Renal cortex interstitium (tissue), 15 donors: ENCODE data around the gene CST4. TPM values are rescaled to one million over a fixed set of nuclear protein-coding genes. Genes with fewer than 3 reads are reported as not detected.
A peak's percentile ranks its signal among the peaks of the same experiment; 100 is the strongest.
"Not testable (repeated sequence)": the region's sequence is repeated elsewhere in the genome, so short reads cannot be mapped to it uniquely, and the experiment has no call there.

Experiments
- DNase-seq, 11 donors: peaks; one replicate each; pipeline ENCODE4 v3.0.0-alpha.2; 2013; ENCODE audit warnings: low read depth in 9 of 11, low spot score in 4 of 11; ENCODE audit errors: extremely low read depth in 1 of 11
- long read RNA-seq, 16 experiments: transcript quantifications; one replicate each; lab custom pipeline, GENCODE V29; 2026
- polyA plus RNA-seq, 3 donors: library from polyadenylated mRNA; unstranded; fragments of 120-200 nt; gene quantifications; one replicate each; pipeline ENCODE4 v1.2.1, GENCODE V29; 2013; ENCODE audit not compliant: insufficient read length in 3 of 3

Gene CST4
- polyA plus RNA-seq = not detected
- long read RNA-seq, donor 1 = 0 reads
- long read RNA-seq, donor 2 = 0 reads
- long read RNA-seq, donor 3 = 0 reads
- long read RNA-seq, donor 4 = 0 reads
- long read RNA-seq, donor 5 = 0 reads
- long read RNA-seq, donor 6 = 0 reads
- long read RNA-seq, donor 7 = 0 reads
- long read RNA-seq, donor 8 = 0 reads
- long read RNA-seq, donor 9 = 0 reads
- long read RNA-seq, donor 10 = 0 reads
- long read RNA-seq, donor 11 = 0 reads
- long read RNA-seq, donor 12 = 0 reads
- long read RNA-seq, donor 13 = 0 reads
- long read RNA-seq, donor 14 = 0 reads
- long read RNA-seq, donor 15 = 0 reads
- long read RNA-seq, donor 16 = 0 reads

DNA sequence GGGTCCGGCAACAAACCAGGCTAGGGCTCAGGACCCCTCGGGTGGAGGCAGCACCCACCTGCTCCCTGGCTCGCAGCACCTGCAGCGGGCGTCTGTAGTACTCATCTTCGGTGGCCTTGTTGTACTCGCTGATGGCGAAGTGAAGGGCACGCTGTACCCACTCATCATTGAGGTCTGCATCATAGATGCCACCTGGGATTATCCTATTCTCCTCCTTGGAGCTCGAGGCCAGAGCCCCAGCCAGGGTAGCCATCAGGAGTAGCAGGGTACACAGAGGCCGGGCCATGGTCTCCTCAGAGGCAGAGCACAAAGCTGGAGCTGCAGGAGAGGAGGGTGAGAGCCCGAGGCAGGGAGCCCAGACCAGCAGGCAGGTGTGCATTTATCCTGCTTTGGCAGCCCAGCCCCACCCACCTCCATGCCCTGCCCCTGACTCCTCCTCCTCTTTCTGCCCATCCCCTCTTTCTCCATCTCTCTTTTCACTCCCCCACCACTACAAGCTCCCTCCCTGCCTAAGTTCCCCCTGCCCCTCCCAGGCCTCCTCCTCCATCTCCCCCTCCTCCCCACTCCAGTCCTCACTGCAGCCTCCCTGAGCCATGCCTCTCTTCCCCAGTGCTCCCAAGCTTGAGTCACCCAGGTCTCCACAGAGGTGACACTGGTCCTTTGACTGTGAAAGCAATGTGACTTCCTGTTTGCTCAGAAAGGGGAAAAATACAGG, at the start of gene CST4:
Gene CST4 (minus strand): TSS at position 355 of the 715 bp plus-strand sequence. CDS start 69 bp downstream, at position 286.
- not testable (repeated sequence) for DNase-seq

- not testable (repeated sequence) for DNase-seq
These were observed 46.6 kb upstream of the CST4 start for GRCh38 chr20:23735391-23735790.

- DNase-seq = not testable (repeated sequence)
These were observed 46.1 kb upstream of the CST4 start for GRCh38 chr20:23734949-23735348.

DNA sequence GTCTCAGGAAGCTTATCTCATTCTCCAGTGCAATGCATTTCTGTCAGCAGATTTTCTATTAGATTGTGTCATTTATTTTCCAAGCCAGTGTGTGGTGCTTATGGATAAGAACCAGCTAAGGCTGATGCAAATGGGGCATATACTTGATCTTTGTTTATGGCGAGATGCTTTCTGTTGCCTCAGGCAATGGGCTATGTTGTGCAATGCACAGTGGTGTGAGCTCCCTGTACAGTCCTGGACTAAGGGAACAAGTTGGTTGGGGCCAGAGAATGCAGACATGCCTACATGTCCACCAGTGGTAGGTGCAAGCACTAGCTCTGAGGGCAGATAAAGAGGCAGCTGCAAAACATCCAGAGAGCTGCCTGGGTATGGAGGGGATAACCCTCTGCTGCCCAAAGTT, 45.6 kb upstream of the CST4 start:
- not testable (repeated sequence) for DNase-seq

GRCh38 chr20:23727016-23727415, 38.2 kb upstream of the CST4 start:
- DNase-seq = no peak

- no peak for DNase-seq
These were observed 36.3 kb upstream of the CST4 start for GRCh38 chr20:23725102-23725501.

DNA sequence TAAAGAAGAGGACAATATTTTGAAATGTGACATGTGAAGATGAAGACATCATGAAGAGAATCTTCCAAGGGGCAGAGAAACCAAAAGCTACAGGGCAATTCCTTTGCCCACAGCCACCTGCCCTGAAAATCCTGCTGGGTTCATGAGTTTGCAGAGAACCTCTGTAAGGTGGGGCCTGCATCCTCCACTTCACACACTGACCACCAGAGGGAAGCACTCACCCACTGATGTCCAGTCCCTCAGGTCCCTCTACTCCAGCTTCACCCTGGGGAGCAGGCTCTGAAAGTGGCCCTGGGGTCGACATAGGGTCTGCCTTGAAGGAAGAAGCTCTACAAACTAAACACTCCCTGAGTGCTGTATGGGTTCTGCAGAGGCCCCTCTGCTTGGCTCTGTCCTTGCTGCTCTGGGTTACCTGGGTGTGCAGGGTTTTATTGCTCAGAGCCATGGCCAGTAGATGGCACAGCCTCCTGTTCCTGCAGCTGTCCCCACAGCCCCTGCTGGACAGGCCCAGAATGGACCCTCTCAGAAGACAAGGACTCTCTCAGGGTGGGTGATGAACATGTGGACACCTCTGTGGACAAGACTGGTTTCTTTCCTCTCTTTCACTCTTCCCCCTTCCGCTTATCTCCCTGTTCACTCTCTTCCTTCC, 34.9 kb upstream of the CST4 start:
- DNase-seq = peak in 3 of 11 donors; percentile 6 to 7 (median 6)

DNA sequence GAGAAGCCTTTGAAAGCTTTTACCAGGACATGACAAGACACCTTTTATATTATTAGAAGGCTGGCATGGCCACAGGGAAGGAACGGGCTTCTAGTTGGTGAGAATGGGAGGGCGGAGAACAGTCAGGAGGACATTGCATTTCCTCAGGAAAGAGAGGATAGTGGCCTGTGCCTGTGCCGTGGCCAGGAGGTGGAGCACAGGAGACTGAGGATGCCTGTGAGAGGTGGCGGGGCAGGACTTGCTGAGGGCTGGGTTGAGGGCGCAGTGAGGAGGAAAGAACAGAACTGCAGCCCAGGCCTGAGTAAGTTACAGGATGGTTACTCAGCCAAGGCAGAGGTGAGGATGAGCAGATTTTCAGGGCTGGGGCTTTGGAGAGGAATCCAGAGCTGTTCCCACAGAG, 34.0 kb upstream of the CST4 start:
- not testable (repeated sequence) for DNase-seq

DNA sequence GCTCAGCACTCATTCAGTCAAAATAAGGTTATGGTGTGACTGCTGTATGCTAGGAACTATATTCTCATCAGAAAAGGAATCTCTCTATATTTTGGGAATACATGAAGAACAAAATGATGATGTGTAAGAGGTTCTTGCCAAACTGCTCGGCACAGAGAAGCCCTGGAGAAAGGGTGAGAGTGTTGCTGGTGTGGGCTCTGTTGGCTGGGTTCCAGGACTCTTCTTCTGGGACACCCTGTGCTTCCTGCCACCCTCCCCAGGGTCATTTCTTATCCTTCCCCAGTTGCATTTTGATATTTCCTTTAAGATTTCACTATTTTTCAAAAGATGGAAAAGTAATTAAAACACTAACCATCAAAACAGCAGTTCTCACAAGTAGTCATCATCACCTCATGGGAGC, 33.1 kb upstream of the CST4 start:
- no peak for DNase-seq

DNA sequence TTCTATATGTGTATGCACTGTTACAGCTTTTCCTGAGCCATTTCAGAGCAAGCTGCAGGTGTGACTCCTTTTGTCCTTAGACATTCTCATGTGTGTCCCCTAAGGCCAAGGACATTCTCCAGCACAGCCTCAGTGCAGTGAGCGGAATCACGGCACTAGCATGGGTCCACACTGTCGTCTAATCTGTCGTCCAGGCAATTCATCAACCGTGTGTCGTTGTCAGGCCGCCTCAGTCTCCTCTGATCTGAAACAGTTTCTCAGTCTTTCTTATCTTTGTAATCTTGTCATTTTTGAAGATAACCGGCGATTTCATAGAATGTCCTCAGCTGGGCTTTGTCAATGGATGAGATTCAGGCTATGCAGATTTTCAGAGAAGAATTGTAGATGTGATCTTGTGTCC, 30.5 kb upstream of the CST4 start:
- not testable (repeated sequence) for DNase-seq

DNA sequence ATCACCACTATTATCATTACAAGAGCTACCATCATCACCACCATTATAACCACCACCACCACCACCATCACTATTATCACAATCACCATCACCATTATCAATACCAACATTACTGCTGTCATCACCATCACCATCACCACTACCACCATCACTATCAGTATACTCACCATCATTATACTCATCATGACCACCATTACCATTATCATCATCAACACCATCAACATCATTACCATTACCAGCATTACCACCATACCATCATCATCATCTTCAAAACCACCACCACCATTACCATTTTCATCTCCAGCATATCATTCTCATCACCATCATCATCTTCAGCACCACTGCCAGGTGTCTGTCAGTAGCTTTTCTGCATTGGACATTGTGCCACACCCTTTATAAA, 22.9 kb upstream of the CST4 start:
- not testable (repeated sequence) for DNase-seq

DNA sequence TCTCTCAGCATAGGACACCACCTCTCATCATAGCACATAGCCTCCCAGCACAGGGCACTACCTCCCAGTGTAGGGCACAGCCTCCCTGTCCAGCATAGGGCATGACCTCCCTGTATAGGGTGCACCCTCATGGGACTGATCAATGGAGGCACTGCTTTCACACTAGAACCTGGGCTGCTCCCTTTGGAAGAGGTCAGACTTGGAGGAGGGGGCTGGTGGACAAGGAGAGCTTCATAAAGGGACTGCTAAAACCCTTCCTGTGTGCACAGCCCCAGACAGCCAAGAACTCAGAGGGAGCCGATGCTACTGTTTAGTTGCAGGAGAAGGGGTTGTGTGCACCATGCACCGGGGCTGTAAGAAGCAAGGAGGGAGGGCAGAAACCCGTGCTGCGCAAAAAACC, 21.9 kb upstream of the CST4 start:
- no peak for DNase-seq

GRCh38 chr20:23705895-23706294, 17.1 kb upstream of the CST4 start:
- DNase-seq = no peak

DNA sequence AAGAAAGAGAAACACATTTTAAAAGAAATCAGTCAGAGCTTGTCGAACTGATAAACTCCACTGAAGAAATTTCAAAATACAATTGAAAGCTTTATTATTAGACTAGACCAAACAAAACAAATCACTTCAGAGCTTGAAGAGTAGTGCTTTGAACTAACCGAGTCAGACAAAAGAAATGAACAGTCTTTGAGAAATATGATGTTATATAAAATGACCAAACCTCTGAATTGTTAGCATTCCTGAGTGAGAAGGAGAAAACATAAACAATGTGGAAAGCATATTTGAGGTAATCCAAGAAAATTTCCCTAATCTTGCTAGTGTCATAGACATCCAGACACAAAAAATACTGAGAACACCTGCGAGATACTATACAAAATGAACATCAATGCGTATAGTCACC, 13.2 kb upstream of the CST4 start:
- DNase-seq = no peak

- no peak for DNase-seq
These were observed 12.1 kb upstream of the CST4 start for GRCh38 chr20:23700931-23701330.

GRCh38 chr20:23697947-23698346, 9.1 kb upstream of the CST4 start:
- no peak for DNase-seq

DNA sequence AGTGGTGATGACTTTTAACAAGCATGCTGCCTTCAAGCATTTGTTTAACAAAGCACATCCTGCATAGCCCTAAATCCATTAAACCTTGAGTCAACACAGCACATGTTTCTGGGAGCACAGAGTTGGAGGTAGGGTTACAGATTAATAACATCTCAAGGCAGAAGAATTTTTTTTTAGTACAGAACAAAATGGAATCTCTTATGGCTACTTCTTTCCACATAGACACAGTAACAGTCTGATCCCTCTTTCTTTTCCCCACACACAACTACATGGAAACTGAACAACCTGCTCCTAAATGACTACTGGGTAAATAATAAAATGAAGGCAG, 6.2 kb upstream of the CST4 start:
- not testable (repeated sequence) for DNase-seq

- not testable (repeated sequence) for DNase-seq
These were observed 5.6 kb upstream of the CST4 start for GRCh38 chr20:23694178-23695067.
